Measurements from ENCODE around the gene SLC25A13.

The SLC25A13 gene

GRCh38 chr7:96211954-96212353 lies 109.9 kb downstream of the SLC25A13 start:
- in situ Hi-C loops (cut with MboI; ENCODE audit: low sequenced_read_pairs), result no loop called here

- in situ Hi-C loops (cut with MboI; ENCODE audit: low sequenced_read_pairs), result no loop called here
Measured at GRCh38 chr7:96205665-96206064, 116.2 kb downstream of the SLC25A13 start.

GRCh38 chr7:96204601-96205000 lies 117.3 kb downstream of the SLC25A13 start:
- in situ Hi-C loops (cut with MboI; ENCODE audit: low sequenced_read_pairs), result no loop called here

GRCh38 chr7:96203786-96204185 lies 118.1 kb downstream of the SLC25A13 start:
- in situ Hi-C loops (cut with MboI; ENCODE audit: low sequenced_read_pairs), result no loop called here

GRCh38 chr7:96202102-96202501 lies 119.8 kb downstream of the SLC25A13 start:
- in situ Hi-C loops (cut with MboI; ENCODE audit: low sequenced_read_pairs), result no loop called here

GRCh38 chr7:96200740-96201139 lies 121.2 kb downstream of the SLC25A13 start:
- in situ Hi-C loops (cut with MboI; ENCODE audit: low sequenced_read_pairs), result no loop called here

- in situ Hi-C loops (cut with MboI; ENCODE audit: low sequenced_read_pairs), result no loop called here
Measured at GRCh38 chr7:96199421-96199820, 122.5 kb downstream of the SLC25A13 start.

GRCh38 chr7:96198047-96198636 lies 123.8 kb downstream of the SLC25A13 start:
- in situ Hi-C loops (cut with MboI; ENCODE audit: low sequenced_read_pairs), result no loop called here

GRCh38 chr7:96196676-96197075 lies 125.2 kb downstream of the SLC25A13 start:
- in situ Hi-C loops (cut with MboI; ENCODE audit: low sequenced_read_pairs), result no loop called here

- in situ Hi-C loops (cut with MboI; ENCODE audit: low sequenced_read_pairs), result no loop called here
Measured at GRCh38 chr7:96189129-96189820, 132.6 kb downstream of the SLC25A13 start.

GRCh38 chr7:96188591-96188991 lies 133.3 kb downstream of the SLC25A13 start:
- in situ Hi-C loops (cut with MboI; ENCODE audit: low sequenced_read_pairs), result no loop called here

- in situ Hi-C loops (cut with MboI; ENCODE audit: low sequenced_read_pairs), result no loop called here
Measured at GRCh38 chr7:96188174-96188581, 133.7 kb downstream of the SLC25A13 start.

- in situ Hi-C loops (cut with MboI; ENCODE audit: low sequenced_read_pairs), result no loop called here
Measured at GRCh38 chr7:96187735-96188134, 134.2 kb downstream of the SLC25A13 start.

- in situ Hi-C loops (cut with MboI; ENCODE audit: low sequenced_read_pairs), result no loop called here
Measured at GRCh38 chr7:96184783-96185182, 137.1 kb downstream of the SLC25A13 start.

- in situ Hi-C loops (cut with MboI; ENCODE audit: low sequenced_read_pairs), result no loop called here
Measured at GRCh38 chr7:96183163-96183670, 138.7 kb downstream of the SLC25A13 start.

- in situ Hi-C loops (cut with MboI; ENCODE audit: low sequenced_read_pairs), result no loop called here
Measured at GRCh38 chr7:96182424-96183158, 139.3 kb downstream of the SLC25A13 start.

- in situ Hi-C loops (cut with MboI; ENCODE audit: low sequenced_read_pairs), result no loop called here
Measured at GRCh38 chr7:96181174-96181573, 140.7 kb downstream of the SLC25A13 start.

GRCh38 chr7:96179837-96180236 lies 142.1 kb downstream of the SLC25A13 start:
- in situ Hi-C loops (cut with MboI; ENCODE audit: low sequenced_read_pairs), result no loop called here

- in situ Hi-C loops (cut with MboI; ENCODE audit: low sequenced_read_pairs), result no loop called here
Measured at GRCh38 chr7:96179341-96179740, 142.6 kb downstream of the SLC25A13 start.

GRCh38 chr7:96178581-96178980 lies 143.3 kb downstream of the SLC25A13 start:
- in situ Hi-C loops (cut with MboI; ENCODE audit: low sequenced_read_pairs), result no loop called here

GRCh38 chr7:96177353-96177752 lies 144.5 kb downstream of the SLC25A13 start:
- in situ Hi-C loops (cut with MboI; ENCODE audit: low sequenced_read_pairs), result no loop called here

- in situ Hi-C loops (cut with MboI; ENCODE audit: low sequenced_read_pairs), result no loop called here
Measured at GRCh38 chr7:96174812-96175211, 147.1 kb downstream of the SLC25A13 start.

Measured in HL-60/S4 (cell line).